Activated naive CD8-positive, alpha-beta T cell treated with anti-CD3 and anti-CD28 coated beads, Interleukin-2, amount 10 ng/mL, durations not matched to agents 7 days and 5 days (primary cell): ENCODE results near the gene DCST2. TPM values are rescaled to one million over a fixed set of nuclear protein-coding genes. Genes with fewer than 3 reads are reported as not detected.

ENCODE experiments used
- ATAC-seq: fragments of 150-1000 bp; cut with Tn5 transposase; one replicate; pipeline ENCODE4 v1.10.0; 2021; ENCODE audit warnings: low read depth, moderate library complexity
- POLR2A ChIA-PET: fragments of 350-600 bp; sonication (Branson Sonifier 250); formaldehyde crosslinking; loops from one replicate; lab custom pipeline; 2021; ENCODE audit warnings: antibody characterized with exemption; lab: Charles Lee
- DNase-seq: peaks from one replicate; pipeline ENCODE4 v3.0.0; 2021
- H3K27ac Mint-ChIP-seq: one replicate; pipeline ENCODE4 v1.8.0; 2022; ENCODE audit warnings: mild to moderate bottlenecking, mixed read lengths
- H3K27me3 Mint-ChIP-seq: one replicate; pipeline ENCODE4 v1.8.0; 2022; ENCODE audit warnings: mild to moderate bottlenecking, moderate library complexity, mixed read lengths
- H3K36me3 Mint-ChIP-seq: one replicate; pipeline ENCODE4 v1.8.0; 2021; ENCODE audit warnings: mild to moderate bottlenecking, mixed read lengths
- H3K4me1 Mint-ChIP-seq: one replicate; pipeline ENCODE4 v1.8.0; 2021; ENCODE audit warnings: mixed read lengths
- H3K4me3 Mint-ChIP-seq: one replicate; pipeline ENCODE4 v1.8.0; 2022; ENCODE audit warnings: mild to moderate bottlenecking, moderate library complexity, mixed read lengths
- H3K9me3 Mint-ChIP-seq: one replicate; pipeline ENCODE4 v1.8.0; 2021; ENCODE audit warnings: mixed read lengths
- total RNA-seq, 2 experiments: library from RNA; stranded (reverse); gene quantifications; one replicate each; pipeline ENCODE4 v1.2.3, GENCODE V29; 2021

DCST2 gene
- total RNA-seq, 2 experiments from 2014 or later: 0.91 to 1.4 TPM

GRCh38 chr1:155038602-155039307 is 5.2 kb upstream of the DCST2 start:
- Mint-ChIP-seq H3K27ac (no peak overlapping the region), H3K27me3 (peaks cover 24% of the 10 kb centered on the region), H3K4me3 (no peak overlapping the region), H3K36me3 (no peaks in the 10 kb centered on the region), H3K9me3 (no peaks in the 10 kb centered on the region), H3K4me1 (peaks cover 8% of the 10 kb centered on the region)
- ATAC-seq (no peak), DNase-seq (no peak)
- POLR2A ChIA-PET: interaction anchor here (1.1 kb wide), 1 partner anchor 28 kb away, joined by 3 read pairs; no protein-coding TSS in a partner anchor

GRCh38 chr1:155037851-155038441 is 4.4 kb upstream of the DCST2 start:
- no peaks in the 10 kb centered on the region for H3K36me3 Mint-ChIP-seq
- H3K27ac Mint-ChIP-seq: no peak overlapping the region
- DNase-seq: no peak
- H3K27me3 Mint-ChIP-seq: peaks cover 24% of the 10 kb centered on the region
- H3K4me1 Mint-ChIP-seq: peaks cover 8% of the 10 kb centered on the region
- no peak overlapping the region for H3K4me3 Mint-ChIP-seq
- no peaks in the 10 kb centered on the region for H3K9me3 Mint-ChIP-seq
- POLR2A ChIA-PET: interaction anchor here (0.9 to 1.1 kb wide), 2 partner anchors 13 to 27 kb away, joined by 3 to 5 read pairs; partner anchors contain the start of gene ADAM15
- no peak for ATAC-seq

- Mint-ChIP-seq H3K27ac (no peak overlapping the region), H3K36me3 (no peaks in the 10 kb centered on the region), H3K9me3 (no peaks in the 10 kb centered on the region), H3K27me3 (peaks cover 20% of the 10 kb centered on the region), H3K4me1 (peaks cover 8% of the 10 kb centered on the region), H3K4me3 (no peak overlapping the region)
- POLR2A ChIA-PET: interaction anchor here (0.9 kb wide), 1 partner anchor 14 kb away, joined by 5 read pairs; the partner anchor contains the start of gene ADAM15
- DNase-seq (no peak), ATAC-seq (no peak)
These were observed 3.5 kb upstream of the DCST2 start for GRCh38 chr1:155037043-155037442.

GRCh38 chr1:155035936-155036335 is 2.4 kb upstream of the DCST2 start:
- Mint-ChIP-seq H3K4me1 (peaks cover 8% of the 10 kb centered on the region), H3K4me3 (no peak overlapping the region), H3K27ac (no peak overlapping the region), H3K27me3 (peaks cover 15% of the 10 kb centered on the region), H3K36me3 (no peaks in the 10 kb centered on the region), H3K9me3 (no peaks in the 10 kb centered on the region)
- no peak for ATAC-seq
- DNase-seq: no peak
- POLR2A ChIA-PET: no interaction called here

- POLR2A ChIA-PET: no interaction called here
- H3K4me3 Mint-ChIP-seq: no peak overlapping the region
- no peaks in the 10 kb centered on the region for H3K36me3 Mint-ChIP-seq
- no peaks in the 10 kb centered on the region for H3K9me3 Mint-ChIP-seq
- DNase-seq (no peak), ATAC-seq (no peak)
- peaks cover 8% of the 10 kb centered on the region for H3K4me1 Mint-ChIP-seq
- H3K27ac Mint-ChIP-seq: no peak overlapping the region
- peaks cover 15% of the 10 kb centered on the region for H3K27me3 Mint-ChIP-seq
These were observed 982 bp upstream of the DCST2 start for GRCh38 chr1:155034318-155035208.

GRCh38 chr1:155032886-155033285 is 695 bp downstream of the DCST2 start:
- Mint-ChIP-seq H3K27me3 (peaks cover 9% of the 10 kb centered on the region), H3K4me3 (no peak overlapping the region), H3K9me3 (no peaks in the 10 kb centered on the region), H3K36me3 (no peaks in the 10 kb centered on the region), H3K27ac (no peak overlapping the region), H3K4me1 (no peaks in the 10 kb centered on the region)
- POLR2A ChIA-PET: interaction anchor here (0.9 kb wide), 1 partner anchor 40 kb away, joined by 3 read pairs; the partner anchor contains the start of gene LENEP
- no peak for ATAC-seq
- DNase-seq: no peak

GRCh38 chr1:155030899-155031298 is 2.7 kb downstream of the DCST2 start:
- no peaks in the 10 kb centered on the region for H3K4me1 Mint-ChIP-seq
- DNase-seq (no peak), ATAC-seq (no peak)
- no peaks in the 10 kb centered on the region for H3K9me3 Mint-ChIP-seq
- H3K27me3 Mint-ChIP-seq: peaks cover 4% of the 10 kb centered on the region
- no peaks in the 10 kb centered on the region for H3K36me3 Mint-ChIP-seq
- POLR2A ChIA-PET: no interaction called here
- no peak overlapping the region for H3K4me3 Mint-ChIP-seq
- no peak overlapping the region for H3K27ac Mint-ChIP-seq

- Mint-ChIP-seq H3K4me1 (no peaks in the 10 kb centered on the region), H3K27me3 (peaks cover 7% of the 10 kb centered on the region), H3K9me3 (no peaks in the 10 kb centered on the region), H3K27ac (no peak overlapping the region), H3K36me3 (no peaks in the 10 kb centered on the region), H3K4me3 (no peak overlapping the region)
- DNase-seq (no peak), ATAC-seq (no peak)
- POLR2A ChIA-PET: no interaction called here
These were observed 3.3 kb downstream of the DCST2 start for GRCh38 chr1:155030243-155030795.

GRCh38 chr1:155029513-155030242 is 3.9 kb downstream of the DCST2 start:
- POLR2A ChIA-PET: no interaction called here
- Mint-ChIP-seq H3K27ac (no peak overlapping the region), H3K27me3 (peaks cover 6% of the 10 kb centered on the region), H3K4me1 (no peaks in the 10 kb centered on the region), H3K9me3 (no peaks in the 10 kb centered on the region), H3K36me3 (no peaks in the 10 kb centered on the region), H3K4me3 (no peak overlapping the region)
- ATAC-seq (no peak), DNase-seq (no peak)

GRCh38 chr1:155026588-155026987 is 7.0 kb downstream of the DCST2 start:
- DNase-seq: no peak
- Mint-ChIP-seq H3K9me3 (no peaks in the 10 kb centered on the region), H3K4me3 (no peak overlapping the region), H3K27ac (no peak overlapping the region), H3K27me3 (peaks cover 8% of the 10 kb centered on the region), H3K36me3 (no peaks in the 10 kb centered on the region), H3K4me1 (no peaks in the 10 kb centered on the region)
- no peak for ATAC-seq
- POLR2A ChIA-PET: no interaction called here

- H3K27ac Mint-ChIP-seq: no peak overlapping the region
- H3K4me3 Mint-ChIP-seq: no peak overlapping the region
- no peaks in the 10 kb centered on the region for H3K9me3 Mint-ChIP-seq
- no peak for ATAC-seq
- DNase-seq: no peak
- H3K4me1 Mint-ChIP-seq: no peaks in the 10 kb centered on the region
- POLR2A ChIA-PET: no interaction called here
- H3K36me3 Mint-ChIP-seq: no peaks in the 10 kb centered on the region
- H3K27me3 Mint-ChIP-seq: peaks cover 8% of the 10 kb centered on the region
These were observed 7.4 kb downstream of the DCST2 start for GRCh38 chr1:155026154-155026553.

GRCh38 chr1:155024315-155024714 is 9.3 kb downstream of the DCST2 start:
- Mint-ChIP-seq H3K36me3 (peaks cover 3% of the 10 kb centered on the region), H3K9me3 (no peaks in the 10 kb centered on the region), H3K4me3 (no peak overlapping the region), H3K27ac (no peak overlapping the region), H3K4me1 (peaks cover 3% of the 10 kb centered on the region), H3K27me3 (peaks cover 12% of the 10 kb centered on the region)
- POLR2A ChIA-PET: no interaction called here
- ATAC-seq: no peak
- no peak for DNase-seq
